PFSK-1 (cell line): Measurements from ENCODE around the gene ZC3H11A.

ENCODE experiments used
- FOXP2 ChIP-seq: optimal IDR thresholded peaks from 2 replicates; pipeline ENCODE3; 2011; ENCODE audit warnings: borderline replicate concordance, control low read depth, inconsistent platforms; ENCODE audit not compliant: insufficient read depth; ENCODE audit errors: extremely low read length, extremely low read depth
- POLR2AphosphoS5 ChIP-seq: IDR thresholded peaks from 2 replicates; pipeline ENCODE4 v1.6.1; 2012; ENCODE audit warnings: low read depth, mild to moderate bottlenecking, control low read depth, low read length, moderate library complexity
- SIN3A ChIP-seq: IDR thresholded peaks from 2 replicates; pipeline ENCODE4 v1.6.1; 2012; ENCODE audit warnings: mild to moderate bottlenecking, low read length, moderate library complexity, borderline replicate concordance; ENCODE audit not compliant: insufficient read depth
- TAF1 ChIP-seq: IDR thresholded peaks from 2 replicates; pipeline ENCODE4 v1.6.1; 2012; ENCODE audit warnings: low read length, control low read depth, borderline replicate concordance; ENCODE audit not compliant: insufficient read depth
- TF ChIP-seq, protein P1 (sequence below), 2 experiments: IDR thresholded peaks; 2 replicates each; pipeline versions ENCODE4 v1.6.1 to v1.8.0; 2011 to 2012; ENCODE audit warnings: low read depth in 2 of 2, low read length in 2 of 2, control low read depth in 1 of 2, inconsistent platforms in 1 of 2, mild to moderate bottlenecking in 1 of 2, moderate library complexity in 1 of 2; ENCODE audit not compliant: insufficient read depth in 1 of 2

Gene ZC3H11A

DNA sequence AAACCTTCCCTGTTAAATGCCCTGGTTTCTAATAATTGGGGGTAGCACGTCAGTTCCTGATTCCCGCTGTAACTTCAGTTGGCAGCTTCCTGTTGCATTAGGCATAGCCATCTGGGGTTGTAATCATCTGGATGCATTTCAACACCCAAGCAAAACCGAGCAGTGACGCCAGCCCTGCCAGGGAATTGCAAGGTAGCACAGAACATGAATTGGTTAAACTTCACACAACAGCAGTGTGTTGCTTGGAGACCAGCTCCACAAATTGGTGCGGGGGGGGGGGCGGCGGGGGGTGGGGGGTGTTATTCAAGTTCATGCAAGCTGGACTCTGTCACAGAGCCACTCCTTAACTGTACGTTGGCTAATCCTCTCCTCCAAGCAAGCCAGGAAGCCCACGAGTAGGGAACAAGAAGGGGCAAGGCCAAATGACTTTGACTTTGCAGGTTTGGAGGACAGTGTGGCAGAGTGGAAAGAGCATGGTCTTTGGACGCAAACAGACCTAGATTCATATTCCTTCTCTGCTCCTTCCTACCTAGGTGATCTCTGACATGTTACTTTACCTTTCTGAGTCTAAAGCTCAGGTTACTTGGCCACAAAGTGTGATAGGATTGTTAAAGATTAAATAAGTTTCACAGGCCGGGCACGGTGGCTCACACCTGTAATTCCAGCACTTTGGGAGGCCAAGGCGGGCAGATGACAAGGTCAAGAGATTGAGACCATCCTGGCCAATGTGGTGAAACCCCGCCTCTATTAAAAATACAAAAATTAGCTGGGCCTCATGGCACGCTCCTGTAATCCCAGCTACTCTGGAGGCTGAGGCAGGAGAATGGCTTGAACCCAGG lies 25.7 kb upstream of the ZC3H11A start:
- TF ChIP-seq FOXP2, result peak; percentile 40
- TF ChIP-seq POLR2AphosphoS5, result no peak

DNA sequence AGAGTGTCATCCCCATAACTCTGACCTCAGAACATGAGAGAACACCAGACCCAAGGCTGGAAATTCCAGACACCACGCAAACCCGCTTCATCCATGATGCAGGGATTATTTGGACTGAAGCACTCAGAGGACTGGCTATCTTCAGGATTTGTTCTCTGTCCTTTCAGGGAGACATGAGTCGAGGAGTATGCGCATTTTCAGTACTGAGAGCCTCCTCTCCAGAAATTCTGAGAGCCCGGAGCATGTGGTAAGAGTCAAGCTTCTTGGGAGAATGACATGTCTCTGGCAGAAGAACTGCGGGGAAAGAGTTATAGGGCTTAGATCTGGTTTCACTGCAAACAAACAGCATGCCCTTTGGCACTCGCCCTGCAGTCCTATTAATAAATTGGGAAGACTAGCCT lies 23.5 kb upstream of the ZC3H11A start:
- no peak for TF ChIP-seq FOXP2
- TF ChIP-seq, protein P1, sequence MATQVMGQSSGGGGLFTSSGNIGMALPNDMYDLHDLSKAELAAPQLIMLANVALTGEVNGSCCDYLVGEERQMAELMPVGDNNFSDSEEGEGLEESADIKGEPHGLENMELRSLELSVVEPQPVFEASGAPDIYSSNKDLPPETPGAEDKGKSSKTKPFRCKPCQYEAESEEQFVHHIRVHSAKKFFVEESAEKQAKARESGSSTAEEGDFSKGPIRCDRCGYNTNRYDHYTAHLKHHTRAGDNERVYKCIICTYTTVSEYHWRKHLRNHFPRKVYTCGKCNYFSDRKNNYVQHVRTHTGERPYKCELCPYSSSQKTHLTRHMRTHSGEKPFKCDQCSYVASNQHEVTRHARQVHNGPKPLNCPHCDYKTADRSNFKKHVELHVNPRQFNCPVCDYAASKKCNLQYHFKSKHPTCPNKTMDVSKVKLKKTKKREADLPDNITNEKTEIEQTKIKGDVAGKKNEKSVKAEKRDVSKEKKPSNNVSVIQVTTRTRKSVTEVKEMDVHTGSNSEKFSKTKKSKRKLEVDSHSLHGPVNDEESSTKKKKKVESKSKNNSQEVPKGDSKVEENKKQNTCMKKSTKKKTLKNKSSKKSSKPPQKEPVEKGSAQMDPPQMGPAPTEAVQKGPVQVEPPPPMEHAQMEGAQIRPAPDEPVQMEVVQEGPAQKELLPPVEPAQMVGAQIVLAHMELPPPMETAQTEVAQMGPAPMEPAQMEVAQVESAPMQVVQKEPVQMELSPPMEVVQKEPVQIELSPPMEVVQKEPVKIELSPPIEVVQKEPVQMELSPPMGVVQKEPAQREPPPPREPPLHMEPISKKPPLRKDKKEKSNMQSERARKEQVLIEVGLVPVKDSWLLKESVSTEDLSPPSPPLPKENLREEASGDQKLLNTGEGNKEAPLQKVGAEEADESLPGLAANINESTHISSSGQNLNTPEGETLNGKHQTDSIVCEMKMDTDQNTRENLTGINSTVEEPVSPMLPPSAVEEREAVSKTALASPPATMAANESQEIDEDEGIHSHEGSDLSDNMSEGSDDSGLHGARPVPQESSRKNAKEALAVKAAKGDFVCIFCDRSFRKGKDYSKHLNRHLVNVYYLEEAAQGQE (IDR thresholded peaks at IDR 0.05; ENCODE audit: insufficient read depth in 1 of 2, low read depth in 2 of 2, low read length in 2 of 2), result no peak
- TF ChIP-seq POLR2AphosphoS5, result no peak
- no peak for TF ChIP-seq SIN3A
- no peak for TF ChIP-seq TAF1

- TF ChIP-seq, protein P1 (IDR thresholded peaks at IDR 0.05; ENCODE audit: insufficient read depth in 1 of 2, low read depth in 2 of 2, low read length in 2 of 2), result no peak
- no peak for TF ChIP-seq TAF1
- TF ChIP-seq POLR2AphosphoS5, result no peak
- no peak for TF ChIP-seq SIN3A
- TF ChIP-seq FOXP2, result no peak
Measured at GRCh38 chr1:203772836-203773235, 22.6 kb upstream of the ZC3H11A start.

DNA sequence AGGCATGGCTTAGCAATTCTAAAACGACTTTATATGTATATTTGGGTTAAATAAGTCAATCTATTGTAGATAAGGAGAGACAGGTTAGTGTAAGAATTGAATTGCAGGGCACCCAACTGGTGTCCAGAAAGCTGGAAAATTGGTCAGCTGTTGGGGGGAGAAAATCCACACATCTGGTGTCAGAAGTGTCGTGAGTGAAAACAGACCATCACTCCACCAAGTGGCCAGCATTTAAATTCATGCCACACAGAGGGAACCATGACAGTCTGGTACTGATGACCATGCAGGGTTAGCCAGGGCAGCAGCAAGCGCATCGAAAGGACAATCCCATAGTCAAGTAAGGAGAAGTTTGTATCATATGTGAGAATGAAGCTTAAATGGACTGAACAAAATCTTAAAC lies 18.8 kb upstream of the ZC3H11A start:
- TF ChIP-seq TAF1 (no peak), POLR2AphosphoS5 (no peak), FOXP2 (no peak), SIN3A (no peak)
- TF ChIP-seq, protein P1 (IDR thresholded peaks at IDR 0.05; ENCODE audit: insufficient read depth in 1 of 2, low read depth in 2 of 2, low read length in 2 of 2), result no peak

GRCh38 chr1:203777596-203777995 lies 17.8 kb upstream of the ZC3H11A start:
- TF ChIP-seq, protein P1 (IDR thresholded peaks at IDR 0.05; ENCODE audit: insufficient read depth in 1 of 2, low read depth in 2 of 2, low read length in 2 of 2), result no peak
- TF ChIP-seq POLR2AphosphoS5, result no peak
- TF ChIP-seq TAF1, result no peak
- no peak for TF ChIP-seq SIN3A
- no peak for TF ChIP-seq FOXP2
